HPDE6-E6E7 (cell line): ENCODE data around the gene TMEM86B.

Source experiments
- DNase-seq: peaks from one replicate; pipeline ENCODE4 v3.0.0; 2011; ENCODE audit warnings: missing footprints; ENCODE audit errors: extremely low spot score

The TMEM86B gene

GRCh38 chr19:55178781-55179599 is 49.6 kb downstream of the TMEM86B start:
- no peak for DNase-seq
